ENCODE results near the gene DNAJC28. TPM values are rescaled to one million over a fixed set of nuclear protein-coding genes. Genes with fewer than 3 reads are reported as not detected.
"Not testable (repeated sequence)": the region's sequence is repeated elsewhere in the genome, so short reads cannot be mapped to it uniquely, and the experiment has no call there.

The DNAJC28 gene
- total and polyA plus RNA-seq, 3 donors from 2014 or later = 7.3 to 9.3 (median 9.3) TPM

- WGBS, 2 donors = 85 to 98% methylated on average over 2 of the region's 2 CpGs
- Histone ChIP-seq H3K4me3 (no peak overlapping the region), H3K27me3 (no peaks in the 10 kb centered on the region), H3K4me1 (peaks cover 4% of the 10 kb centered on the region), H3K36me3 (ENCODE audit: low read depth, missing control alignments) (no peaks in the 10 kb centered on the region), H3K27ac (no peak overlapping the region), H3K9me3 (no peaks in the 10 kb centered on the region)
- intact Hi-C loops (cut with DNase I; ENCODE audit: low total_unique reads) = no loop called here
- TF ChIP-seq CTCF (IDR thresholded peaks at IDR 0.05) (no peak), POLR2A (IDR thresholded peaks at IDR 0.05) (no peak)
- DNase-seq = no peak
These were observed 20.8 kb downstream of the DNAJC28 start for GRCh38 chr21:33470701-33471100.

GRCh38 chr21:33469183-33469582 is 22.3 kb downstream of the DNAJC28 start:
- intact Hi-C loops (cut with DNase I; ENCODE audit: low total_unique reads); H3K4me1 ChIP-seq; H3K36me3 ChIP-seq (ENCODE audit: low read depth, missing control alignments); H3K27ac ChIP-seq; H3K4me3 ChIP-seq; DNase-seq; H3K27me3 ChIP-seq; H3K9me3 ChIP-seq: not testable (repeated sequence)
- 89 to 93% methylated on average over 4 of the region's 4 CpGs for WGBS, 2 donors

- H3K4me3 ChIP-seq = no peak overlapping the region
- no peak overlapping the region for H3K27ac ChIP-seq
- 89 to 91% methylated on average over 5 of the region's 5 CpGs for WGBS, 2 donors
- H3K9me3 ChIP-seq = no peaks in the 10 kb centered on the region
- H3K36me3 ChIP-seq (ENCODE audit: low read depth, missing control alignments) = no peaks in the 10 kb centered on the region
- H3K4me1 ChIP-seq = no peaks in the 10 kb centered on the region
- DNase-seq = no peak
- H3K27me3 ChIP-seq = no peaks in the 10 kb centered on the region
- TF ChIP-seq POLR2A (IDR thresholded peaks at IDR 0.05) (no peak), CTCF (IDR thresholded peaks at IDR 0.05) (no peak)
- intact Hi-C loops (cut with DNase I; ENCODE audit: low total_unique reads) = no loop called here
These were observed 29.8 kb downstream of the DNAJC28 start for GRCh38 chr21:33461538-33462250.

- Histone ChIP-seq H3K4me1 (no peaks in the 10 kb centered on the region), H3K4me3 (no peak overlapping the region), H3K36me3 (ENCODE audit: low read depth, missing control alignments) (no peaks in the 10 kb centered on the region), H3K9me3 (no peaks in the 10 kb centered on the region), H3K27ac (no peak overlapping the region), H3K27me3 (no peaks in the 10 kb centered on the region)
- DNase-seq = no peak
- intact Hi-C loops (cut with DNase I; ENCODE audit: low total_unique reads) = no loop called here
- WGBS, 2 donors = 93 to 98% methylated on average over 3 of the region's 3 CpGs
- TF ChIP-seq POLR2A (IDR thresholded peaks at IDR 0.05) = no peak
- no peak for TF ChIP-seq CTCF (IDR thresholded peaks at IDR 0.05)
These were observed 32.7 kb downstream of the DNAJC28 start for GRCh38 chr21:33458861-33459260.

- H3K4me1 ChIP-seq = no peaks in the 10 kb centered on the region
- no peaks in the 10 kb centered on the region for H3K36me3 ChIP-seq (ENCODE audit: low read depth, missing control alignments)
- no peaks in the 10 kb centered on the region for H3K27me3 ChIP-seq
- no peaks in the 10 kb centered on the region for H3K9me3 ChIP-seq
- 71 to 75% methylated on average over 6 of the region's 6 CpGs for WGBS, 2 donors
- TF ChIP-seq POLR2A (IDR thresholded peaks at IDR 0.05) = no peak
- TF ChIP-seq CTCF (IDR thresholded peaks at IDR 0.05) = no peak
- no peak overlapping the region for H3K4me3 ChIP-seq
- intact Hi-C loops (cut with DNase I; ENCODE audit: low total_unique reads) = no loop called here
- no peak for DNase-seq
- no peak overlapping the region for H3K27ac ChIP-seq
These were observed 35.6 kb downstream of the DNAJC28 start for GRCh38 chr21:33455686-33456446.

Measured in testis (tissue), 3 donors.